Measurements from ENCODE around the gene C1D.

GRCh38 chr2:68059784-68060525, 2.8 kb downstream of the C1D start:
- TF ChIP-seq, protein P1, sequence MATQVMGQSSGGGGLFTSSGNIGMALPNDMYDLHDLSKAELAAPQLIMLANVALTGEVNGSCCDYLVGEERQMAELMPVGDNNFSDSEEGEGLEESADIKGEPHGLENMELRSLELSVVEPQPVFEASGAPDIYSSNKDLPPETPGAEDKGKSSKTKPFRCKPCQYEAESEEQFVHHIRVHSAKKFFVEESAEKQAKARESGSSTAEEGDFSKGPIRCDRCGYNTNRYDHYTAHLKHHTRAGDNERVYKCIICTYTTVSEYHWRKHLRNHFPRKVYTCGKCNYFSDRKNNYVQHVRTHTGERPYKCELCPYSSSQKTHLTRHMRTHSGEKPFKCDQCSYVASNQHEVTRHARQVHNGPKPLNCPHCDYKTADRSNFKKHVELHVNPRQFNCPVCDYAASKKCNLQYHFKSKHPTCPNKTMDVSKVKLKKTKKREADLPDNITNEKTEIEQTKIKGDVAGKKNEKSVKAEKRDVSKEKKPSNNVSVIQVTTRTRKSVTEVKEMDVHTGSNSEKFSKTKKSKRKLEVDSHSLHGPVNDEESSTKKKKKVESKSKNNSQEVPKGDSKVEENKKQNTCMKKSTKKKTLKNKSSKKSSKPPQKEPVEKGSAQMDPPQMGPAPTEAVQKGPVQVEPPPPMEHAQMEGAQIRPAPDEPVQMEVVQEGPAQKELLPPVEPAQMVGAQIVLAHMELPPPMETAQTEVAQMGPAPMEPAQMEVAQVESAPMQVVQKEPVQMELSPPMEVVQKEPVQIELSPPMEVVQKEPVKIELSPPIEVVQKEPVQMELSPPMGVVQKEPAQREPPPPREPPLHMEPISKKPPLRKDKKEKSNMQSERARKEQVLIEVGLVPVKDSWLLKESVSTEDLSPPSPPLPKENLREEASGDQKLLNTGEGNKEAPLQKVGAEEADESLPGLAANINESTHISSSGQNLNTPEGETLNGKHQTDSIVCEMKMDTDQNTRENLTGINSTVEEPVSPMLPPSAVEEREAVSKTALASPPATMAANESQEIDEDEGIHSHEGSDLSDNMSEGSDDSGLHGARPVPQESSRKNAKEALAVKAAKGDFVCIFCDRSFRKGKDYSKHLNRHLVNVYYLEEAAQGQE (IDR thresholded peaks at IDR 0.05; ENCODE audit: insufficient read depth in 1 of 2, low read depth in 2 of 2, low read length in 2 of 2), result no peak
- TF ChIP-seq POLR2AphosphoS5 (IDR thresholded peaks at IDR 0.05; ENCODE audit: low read depth, low read length) (no peak), TAF1 (IDR thresholded peaks at IDR 0.05; ENCODE audit: borderline replicate concordance, insufficient read depth, low read length) (no peak), SIN3A (IDR thresholded peaks at IDR 0.05; ENCODE audit: borderline replicate concordance, insufficient read depth, low read length) (no peak)
